ENCODE data around the gene TUBB2A. TPM values are rescaled to one million over a fixed set of nuclear protein-coding genes. Genes with fewer than 3 reads are reported as not detected.
A peak's percentile ranks its signal among the peaks of the same experiment; 100 is the strongest.

The TUBB2A gene
- total and polyA plus RNA-seq, 2 of the 8 experiments (the other 6 are each of a cell fraction or from before 2014, with no cell fraction given), result 315 to 330 TPM

DNA sequence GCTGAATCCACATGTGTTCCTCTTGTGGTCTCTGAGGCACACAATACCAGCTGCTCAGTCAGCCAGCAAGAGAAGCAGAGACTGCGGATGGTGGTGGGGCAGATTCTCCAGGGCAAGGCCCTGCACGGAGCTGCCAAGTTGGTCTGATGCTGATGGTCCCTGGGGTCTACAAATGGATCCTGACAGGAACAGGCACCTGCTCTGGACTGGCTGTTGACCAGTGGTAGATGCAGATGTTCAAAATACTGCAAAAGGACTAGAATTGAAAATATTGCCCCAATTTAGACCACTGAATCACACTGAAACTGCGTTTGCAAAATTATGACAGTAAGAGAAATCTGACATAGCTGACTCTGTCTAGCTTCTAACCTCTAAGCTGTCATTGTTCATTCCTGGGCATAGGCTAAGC lies 29.6 kb upstream of the TUBB2A start:
- Histone ChIP-seq H3K4ac (replicated peaks; ENCODE audit: insufficient read length, low read depth, low read length) (no peak overlapping the region), H3K27ac (ENCODE audit: low read depth, low read length) (no peak overlapping the region), H2BK20ac (ENCODE audit: low read length) (peak overlapping the region; percentile 16; the same call in 1 of the 2 replicates), H3K27me3 (replicated peaks in 1 of 4; ENCODE audit: control insufficient read depth in 3 of 4, extremely low read depth in 1 of 4, insufficient read depth in 3 of 4, low read length in 3 of 4) (peaks cover 0 to 2% (median 0%) of the 10 kb centered on the region in 4 experiments; a peak in 1 of 7 replicates), H3K9me3 (ENCODE audit: insufficient read depth in 2 of 2, low read depth in 1 of 2, low read length in 1 of 2) (peaks cover 0 to 4% of the 10 kb centered on the region in 2 experiments; a peak in 1 of 4 replicates), H3K9ac (replicated peaks in 1 of 4; ENCODE audit: extremely low read depth in 1 of 4, low read depth in 3 of 4, low read length in 3 of 4) (no peak overlapping the region), H3K36me3 (ENCODE audit: control insufficient read depth in 2 of 4, insufficient read depth in 4 of 4, low read length in 3 of 4) (no peaks in the 10 kb centered on the region), H3K18ac (ENCODE audit: extremely low read depth, low read length) (no peak overlapping the region), H2AFZ (ENCODE audit: low read length) (no peak overlapping the region), H3K4me2 (ENCODE audit: insufficient read depth in 1 of 2, low read depth in 2 of 2, low read length in 2 of 2) (no peak overlapping the region), H3K79me1 (ENCODE audit: low read depth, low read length) (no peaks in the 10 kb centered on the region; the same call in 1 of the 2 replicates), H2BK5ac (ENCODE audit: low read depth, low read length) (0 out of 2 replicates have a peak overlapping the region, but pooled peaks have one; percentile 16), H3K56ac (replicated peaks; ENCODE audit: insufficient read length, low read depth, low read length) (no peak overlapping the region), H4K5ac (ENCODE audit: insufficient read length, low read depth, low read length) (no peak overlapping the region), H4K91ac (replicated peaks; ENCODE audit: insufficient read length, low read length) (no peak overlapping the region), H2AK5ac (ENCODE audit: low read depth, low read length) (no peak overlapping the region), H3K23ac (ENCODE audit: insufficient read length) (no peak overlapping the region), H3K4me3 (ENCODE audit: extremely low read depth in 1 of 4, insufficient read depth in 2 of 4, low read depth in 3 of 4, low read length in 4 of 4) (no peak overlapping the region), H4K20me1 (replicated peaks in 1 of 2; ENCODE audit: control insufficient read depth in 1 of 2, insufficient read depth in 2 of 2, low read length in 2 of 2) (no peaks in the 10 kb centered on the region), H4K8ac (ENCODE audit: extremely low read depth, insufficient read depth, low read length) (no peak overlapping the region), H3K4me1 (replicated peaks in 1 of 4; ENCODE audit: control insufficient read depth in 3 of 4, insufficient read depth in 4 of 4, low read length in 3 of 4) (no peaks in the 10 kb centered on the region), H3K14ac (ENCODE audit: insufficient read length) (no peak overlapping the region), H2BK12ac (ENCODE audit: low read depth, low read length) (peak overlapping the region; percentile 44; the same call in 1 of the 2 replicates), H2BK120ac (replicated peaks; ENCODE audit: low read depth, low read length) (no peak overlapping the region), H3K79me2 (ENCODE audit: control insufficient read depth in 1 of 2, insufficient read depth in 2 of 2, low read length in 2 of 2) (no peaks in the 10 kb centered on the region), H2BK15ac (ENCODE audit: low read length) (no peak overlapping the region), H3K23me2 (ENCODE audit: low read depth, low read length) (no peaks in the 10 kb centered on the region)
- FAIRE-seq (no peak), DNase-seq (ENCODE audit: low read depth in 1 of 2, low spot score in 2 of 2) (no peak)
- CTCF ChIA-PET (ENCODE audit: partially characterized antibody), result interaction anchor here (0.7 to 2.2 kb wide), 8 partner anchors 9 to 60 kb away, joined by 3 to 4 read pairs (median 4); no protein-coding TSS in a partner anchor
- POLR2A ChIA-PET (ENCODE audit: partially characterized antibody), result interaction anchor here (0.9 to 3.5 kb wide), 3 partner anchors 10 to 39 kb away, joined by 3 to 18 read pairs (median 5); no protein-coding TSS in a partner anchor
- 97% methylated on average over 3 of the region's 3 CpGs; no CpG with 5 or more reads in 1 of the 2 experiments for WGBS, 2 experiments (ENCODE audit: extremely low coverage in 1 of 2, insufficient coverage in 1 of 2, insufficient read length in 1 of 2, insufficient replicate concordance in 2 of 2, low coverage in 1 of 2, low lambda C conversion rate in 2 of 2, missing lambda C conversion rate in 1 of 2)
- TF ChIP-seq RXRA (IDR thresholded peaks at IDR 0.05; ENCODE audit: insufficient read depth, low read depth, low read length) (no peak), KDM4A (IDR thresholded peaks at IDR 0.05; ENCODE audit: low read depth, low read length, severe bottlenecking) (no peak), TAF7 (optimal IDR thresholded peaks at IDR 0.05; ENCODE audit: borderline replicate concordance, low read depth, low read length) (no peak), TBP (IDR thresholded peaks at IDR 0.05; ENCODE audit: low read depth, low read length) (no peak), USF2 (IDR thresholded peaks at IDR 0.05; ENCODE audit: low read length) (no peak), SUZ12 (IDR thresholded peaks at IDR 0.05; ENCODE audit: low read length) (no peak), SP4 (IDR thresholded peaks at IDR 0.05; ENCODE audit: low read length) (no peak), CHD1 (IDR thresholded peaks at IDR 0.05; ENCODE audit: low read depth, low read length) (no peak), SP2 (IDR thresholded peaks at IDR 0.05; ENCODE audit: low read length) (no peak), RFX5 (IDR thresholded peaks at IDR 0.05; ENCODE audit: borderline replicate concordance, low read depth, low read length) (no peak), HDAC2 (IDR thresholded peaks at IDR 0.05; ENCODE audit: borderline replicate concordance in 1 of 2, low read depth in 2 of 2, low read length in 2 of 2) (no peak)
- TF ChIP-seq, protein P1, sequence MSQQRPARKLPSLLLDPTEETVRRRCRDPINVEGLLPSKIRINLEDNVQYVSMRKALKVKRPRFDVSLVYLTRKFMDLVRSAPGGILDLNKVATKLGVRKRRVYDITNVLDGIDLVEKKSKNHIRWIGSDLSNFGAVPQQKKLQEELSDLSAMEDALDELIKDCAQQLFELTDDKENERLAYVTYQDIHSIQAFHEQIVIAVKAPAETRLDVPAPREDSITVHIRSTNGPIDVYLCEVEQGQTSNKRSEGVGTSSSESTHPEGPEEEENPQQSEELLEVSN (IDR thresholded peaks at IDR 0.05), result no peak
